Activated CD8-positive, alpha-beta memory T cell treated with anti-CD3 and anti-CD28 coated beads for 24 hours (primary cell): Measurements from ENCODE around the gene KRTAP5-9.
"Not testable (repeated sequence)": the region's sequence is repeated elsewhere in the genome, so short reads cannot be mapped to it uniquely, and the experiment has no call there.

Experiments used
- DNase-seq: peaks from one replicate; pipeline ENCODE4 v3.0.0-alpha.2; 2020

The KRTAP5-9 gene

DNA sequence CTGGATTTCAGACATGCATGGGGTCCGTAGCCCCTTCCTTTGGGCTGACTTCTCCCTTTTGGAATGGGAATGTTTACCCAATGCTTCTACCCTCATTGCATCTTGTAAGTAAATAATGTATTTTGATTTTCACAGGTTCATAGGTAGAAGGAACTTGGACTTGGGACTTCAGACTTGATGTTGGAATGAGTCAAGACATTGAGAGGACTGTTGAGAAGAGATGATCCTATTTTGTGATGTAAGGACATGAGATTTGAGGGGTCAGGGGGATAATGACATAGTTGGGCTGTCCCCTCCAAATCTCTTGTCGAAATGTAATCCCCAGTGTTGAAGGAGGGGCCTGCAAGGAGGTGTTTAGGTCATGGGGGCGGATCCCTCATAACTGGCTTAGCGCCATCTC lies 16.2 kb downstream of the KRTAP5-9 start:
- DNase-seq: no peak

DNA sequence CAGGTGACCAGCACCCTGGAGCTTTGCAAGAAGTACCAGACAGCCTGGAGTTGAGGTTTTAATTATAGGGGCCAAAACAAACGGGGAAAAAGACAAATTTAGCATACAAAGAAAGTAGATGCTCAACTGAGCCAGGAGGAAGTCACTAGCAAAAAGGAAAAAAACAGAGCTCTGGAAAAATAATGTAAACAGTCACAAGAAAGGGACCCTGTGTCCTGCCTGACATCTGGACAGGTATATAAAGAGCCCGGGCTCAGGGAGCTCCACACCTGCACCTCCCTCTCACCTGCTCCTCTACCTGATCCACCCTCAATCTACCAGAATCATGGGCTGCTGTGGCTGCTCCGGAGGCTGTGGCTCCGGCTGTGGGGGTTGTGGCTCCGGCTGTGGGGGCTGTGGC lies 17.0 kb downstream of the KRTAP5-9 start, which contains the start of gene KRTAP5-10:
Gene KRTAP5-10, plus strand, starts transcription at position 301 of the 400 bp plus-strand sequence. Its CDS starts 25 bp downstream, at position 326.
- DNase-seq: no peak

DNA sequence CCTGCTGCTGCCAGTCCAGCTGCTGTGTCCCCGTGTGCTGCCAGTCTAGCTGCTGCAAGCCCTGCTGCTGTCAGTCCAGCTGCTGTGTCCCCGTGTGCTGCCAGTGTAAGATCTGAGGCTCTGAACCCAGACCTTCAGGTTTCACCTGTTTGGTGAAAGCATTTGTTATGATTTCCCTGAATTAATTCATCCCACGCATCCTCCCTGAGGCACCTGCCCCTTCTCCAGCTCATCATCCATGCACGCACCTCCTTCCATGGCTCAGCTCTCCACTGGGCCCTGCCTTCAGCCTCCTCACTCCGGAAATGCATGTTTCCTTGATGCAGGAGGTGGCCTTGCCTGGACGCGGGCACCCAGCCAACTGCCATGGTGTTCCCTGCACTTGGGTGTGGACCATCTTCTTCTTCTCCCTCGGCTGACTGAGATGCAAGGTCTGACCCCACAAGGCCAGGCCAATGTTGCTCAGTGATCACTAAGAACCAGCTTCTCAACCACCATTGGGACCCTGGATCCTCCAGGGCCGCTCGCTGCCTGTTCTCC lies 17.9 kb downstream of the KRTAP5-9 start:
- no peak for DNase-seq

DNA sequence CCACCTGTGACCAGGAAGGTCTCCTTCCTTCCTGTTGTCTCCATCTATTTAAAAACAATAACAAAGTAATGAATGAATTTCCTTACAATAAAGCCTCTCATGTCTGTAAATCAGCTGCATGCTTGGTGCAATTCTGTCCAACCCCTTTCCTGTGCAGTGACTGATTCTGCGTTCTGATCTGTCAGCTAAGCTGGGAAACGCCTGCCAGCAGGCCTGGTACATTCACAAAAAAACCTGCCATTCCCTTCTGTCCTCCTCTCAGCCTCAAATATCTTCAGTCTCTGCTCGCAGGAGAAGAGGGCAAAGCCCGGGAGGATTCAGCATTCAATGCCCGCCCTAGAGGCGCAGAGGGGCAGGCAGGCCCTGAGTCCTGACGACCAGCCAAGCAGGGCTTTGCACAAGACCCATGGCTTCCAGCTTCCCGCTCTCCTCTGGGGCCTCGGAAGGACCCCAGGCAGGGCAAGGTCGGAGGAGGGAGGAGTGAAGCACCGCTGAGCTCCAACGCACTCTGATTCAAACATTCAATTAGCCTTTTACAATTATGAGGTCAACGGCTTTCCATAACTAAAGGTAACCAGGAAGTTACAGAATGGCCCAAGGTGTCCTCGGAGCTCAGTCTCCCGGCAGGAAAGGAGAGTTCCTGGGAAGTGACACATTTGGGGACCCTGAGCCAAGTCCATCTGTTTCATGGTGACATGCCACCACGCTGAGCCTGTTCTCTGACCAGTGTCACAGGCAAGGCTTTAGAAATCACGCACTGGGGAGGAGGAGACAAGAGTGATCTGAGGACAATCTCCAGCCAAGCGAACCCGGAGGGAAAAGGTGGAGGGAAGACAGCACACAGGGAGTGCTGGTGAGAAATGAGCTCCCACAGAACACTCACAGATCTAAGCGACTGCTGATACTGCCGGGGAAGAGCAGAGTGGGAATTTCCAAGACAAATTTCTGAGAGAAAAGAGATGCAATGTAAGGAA lies 18.7 kb downstream of the KRTAP5-9 start:
- DNase-seq: not testable (repeated sequence)

DNA sequence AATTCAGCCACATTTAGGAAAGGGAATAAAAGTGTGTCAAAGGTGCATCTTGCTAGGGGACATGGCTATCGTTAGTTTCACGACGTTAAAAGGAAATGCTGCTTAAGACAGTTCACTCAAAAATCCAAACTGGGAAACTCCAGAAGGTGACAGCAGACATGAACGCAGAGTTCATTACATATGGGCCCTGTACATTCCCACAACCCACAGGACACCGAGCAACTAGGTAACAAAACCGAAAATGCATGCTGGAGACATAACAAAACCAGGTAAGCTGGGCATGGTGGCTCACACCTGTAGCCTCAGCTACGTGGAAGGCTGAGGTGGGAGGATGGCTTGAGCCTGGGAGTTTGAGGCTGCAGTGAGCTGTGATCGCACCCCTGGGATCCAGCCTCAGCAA lies 19.4 kb downstream of the KRTAP5-9 start:
- not testable (repeated sequence) for DNase-seq

DNA sequence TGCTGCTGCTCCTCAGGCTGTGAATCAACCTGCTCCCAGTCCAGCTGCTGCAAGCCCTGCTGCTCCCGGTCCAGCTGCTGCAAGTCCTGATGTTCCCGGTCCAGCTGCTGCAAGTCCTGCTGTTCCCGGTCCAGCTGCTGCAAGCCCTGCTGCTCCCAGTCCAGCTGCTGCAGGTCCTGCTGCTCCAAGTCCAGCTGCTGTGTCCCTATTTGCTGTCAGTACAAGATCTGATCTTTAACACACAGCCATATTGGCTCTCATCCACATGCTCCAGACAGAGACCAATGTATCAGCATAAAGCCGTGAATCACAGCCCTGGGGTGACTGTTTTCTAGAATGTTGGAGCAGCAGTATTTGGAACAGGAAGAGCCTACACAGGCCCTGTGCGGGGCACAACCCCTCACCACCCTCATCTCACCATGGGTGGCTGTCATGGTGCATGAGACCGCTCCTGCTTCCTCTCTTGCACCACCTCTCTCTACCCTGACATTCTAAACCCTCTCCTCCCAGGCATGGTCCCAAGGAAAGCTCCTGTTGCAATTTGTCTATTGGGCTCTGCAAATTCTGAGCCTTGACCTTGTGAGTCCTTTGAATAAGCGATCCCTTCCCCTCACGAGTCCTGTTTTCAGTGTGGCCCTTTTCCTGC lies 20.6 kb downstream of the KRTAP5-9 start:
- DNase-seq: no peak

DNA sequence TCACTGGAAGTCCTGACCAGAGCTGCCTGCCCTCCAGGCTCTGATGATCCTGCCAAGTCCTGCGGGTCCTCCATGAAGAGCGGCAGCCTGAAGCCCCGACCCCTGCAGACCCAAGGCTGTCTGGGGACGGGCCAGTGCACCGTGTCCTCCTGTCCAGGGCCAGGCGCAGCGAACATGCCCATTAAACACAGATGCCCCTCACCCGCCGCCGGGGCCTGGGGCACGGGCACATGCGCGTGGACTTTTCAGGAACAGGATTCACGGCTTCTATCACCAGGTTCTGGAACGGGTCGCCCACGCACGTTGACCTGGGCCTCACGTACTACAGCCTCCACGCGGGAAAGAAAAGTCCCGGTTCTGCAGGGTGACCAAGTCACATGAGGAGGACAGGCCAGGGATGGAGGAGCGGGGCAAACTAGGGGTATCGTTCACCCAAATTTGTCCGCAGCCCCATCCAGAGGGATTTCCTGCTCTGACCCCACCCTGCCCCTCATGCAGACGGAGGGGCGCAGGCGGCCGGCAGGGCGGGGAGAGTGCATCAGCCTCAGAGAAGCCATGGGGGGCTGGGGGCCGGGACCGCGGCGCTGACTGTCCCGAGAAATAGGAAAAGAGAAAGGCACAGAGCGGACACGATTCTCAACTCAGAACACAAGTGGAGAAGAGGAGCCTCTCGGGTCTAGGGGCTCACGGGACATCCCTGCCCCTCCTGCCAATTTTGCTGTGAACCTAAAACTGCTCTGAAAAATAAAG lies 23.1 kb downstream of the KRTAP5-9 start:
- not testable (repeated sequence) for DNase-seq

DNA sequence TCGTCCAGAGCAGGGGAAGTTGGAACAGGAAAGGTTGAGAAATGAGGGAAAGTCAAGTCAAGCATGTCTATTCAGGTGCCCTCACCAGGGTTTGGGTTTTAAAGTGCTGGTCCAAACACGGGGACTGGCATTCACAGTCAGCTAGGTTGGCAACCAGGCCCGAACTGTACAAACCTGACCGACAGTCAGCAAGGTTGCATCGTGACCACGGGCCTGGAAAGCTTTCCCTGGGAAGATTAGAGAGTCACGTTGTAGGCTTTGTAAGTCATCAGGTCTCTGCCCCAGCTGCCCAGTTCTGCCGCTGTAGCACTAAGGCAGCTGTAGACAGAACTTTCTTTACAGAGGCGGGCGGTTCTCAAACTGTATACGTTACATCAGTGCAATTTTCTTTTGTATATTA lies 24.6 kb downstream of the KRTAP5-9 start:
- no peak for DNase-seq

DNA sequence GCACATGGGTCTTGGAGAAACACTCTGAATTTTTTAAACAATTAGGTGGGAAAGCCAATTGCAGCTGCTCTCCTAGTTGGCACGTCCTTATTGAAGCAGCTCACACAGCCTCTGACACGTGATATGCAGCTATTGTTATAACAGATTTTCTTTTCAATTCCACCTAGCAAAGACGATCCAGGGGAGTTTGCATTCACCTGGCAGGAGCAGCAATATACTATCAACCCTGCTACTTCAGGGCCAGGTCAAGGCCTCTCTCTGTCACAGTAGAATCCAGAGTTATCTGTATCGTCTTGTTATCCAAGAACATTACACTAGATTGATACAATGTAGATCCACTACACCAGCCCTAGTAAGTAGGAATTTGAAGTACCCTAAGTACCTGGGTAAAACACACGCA lies 26.2 kb downstream of the KRTAP5-9 start:
- no peak for DNase-seq

DNA sequence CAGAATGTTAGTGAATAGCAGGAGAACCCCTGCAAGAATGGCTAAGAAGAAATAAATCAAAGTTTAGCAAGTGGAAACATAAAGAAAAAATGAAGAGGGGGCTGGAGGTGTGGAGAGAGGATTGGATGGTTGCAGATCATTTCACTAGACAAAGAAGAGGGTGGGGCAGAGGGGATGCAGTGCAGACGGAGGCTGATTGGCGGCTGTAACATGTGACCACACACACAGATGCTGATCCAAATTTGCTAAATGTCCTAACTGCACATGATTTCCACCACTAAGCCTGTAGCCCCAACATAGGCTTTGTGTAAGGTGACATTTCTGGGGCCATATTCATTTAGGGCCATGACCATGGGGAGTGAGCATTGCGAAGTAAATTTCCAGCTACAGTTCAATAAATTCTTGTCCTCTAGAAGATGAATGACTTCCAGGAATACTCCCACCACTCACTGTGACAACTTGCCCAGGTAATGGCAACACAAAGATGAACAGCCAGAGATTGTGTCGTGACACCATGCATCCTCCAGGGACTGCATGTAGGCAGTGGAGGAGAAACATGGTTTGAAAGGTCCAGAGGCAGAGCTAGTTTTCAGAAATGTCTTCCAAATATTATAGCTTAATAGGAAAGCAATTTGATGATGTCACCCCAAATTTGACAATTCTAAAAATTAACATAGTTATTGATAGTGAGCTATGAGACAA lies 27.7 kb downstream of the KRTAP5-9 start:
- no peak for DNase-seq

DNA sequence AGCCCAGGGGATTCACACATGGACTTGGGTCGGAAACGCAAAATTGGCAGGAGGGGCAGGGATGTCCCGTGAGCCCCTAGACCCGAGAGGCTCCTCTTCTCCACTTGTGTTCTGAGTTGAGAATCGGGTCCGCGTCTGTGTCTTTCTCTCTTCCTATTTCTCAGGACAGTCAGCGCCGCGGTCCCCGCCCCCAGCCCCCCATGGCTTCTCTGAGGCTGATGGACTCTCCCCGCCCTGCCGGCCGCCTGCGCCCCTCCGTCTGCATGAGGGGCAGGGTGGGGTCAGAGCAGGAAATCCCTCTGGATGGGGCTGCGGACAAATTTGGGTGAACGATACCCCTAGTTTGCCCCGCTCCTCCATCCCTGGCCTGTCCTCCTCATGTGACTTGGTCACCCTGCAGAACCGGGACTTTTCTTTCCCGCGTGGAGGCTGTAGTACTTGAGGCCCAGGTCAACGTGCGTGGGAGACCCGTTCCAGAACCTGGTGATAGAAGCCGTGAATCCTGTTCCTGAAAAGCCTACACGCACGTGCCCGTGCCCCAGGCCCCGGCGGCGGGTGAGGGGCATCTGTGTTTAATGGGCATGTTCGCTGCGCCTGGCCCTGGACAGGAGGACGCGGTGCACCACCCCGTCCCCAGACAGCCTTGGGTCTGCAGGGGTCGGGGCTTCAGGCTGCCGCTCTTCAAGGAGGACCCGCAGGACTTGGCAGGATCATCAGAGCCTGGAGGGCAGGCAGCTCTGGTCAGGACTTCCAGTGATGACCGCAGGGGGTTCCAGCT lies 28.7 kb downstream of the KRTAP5-9 start:
- not testable (repeated sequence) for DNase-seq

DNA sequence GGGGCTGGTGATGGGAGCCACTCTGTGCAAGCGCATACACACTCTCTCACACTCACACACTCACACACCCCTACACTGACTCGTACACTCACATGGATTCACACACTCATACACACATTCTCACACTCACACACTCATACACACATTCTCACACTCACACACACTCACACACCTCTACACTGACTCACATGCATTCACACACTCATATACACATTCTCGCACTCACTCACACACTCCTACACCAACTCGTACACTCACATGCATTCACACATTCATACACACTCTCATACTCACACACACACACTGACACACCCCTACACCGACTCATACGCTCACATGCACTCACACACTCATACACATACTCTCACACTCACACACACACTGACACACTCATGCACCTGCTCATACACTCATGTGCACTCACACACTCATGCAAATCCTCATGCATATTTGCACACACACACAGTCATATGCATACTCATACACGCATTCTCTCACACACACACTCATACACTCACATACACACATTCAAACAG lies 29.3 kb downstream of the KRTAP5-9 start:
- DNase-seq: no peak

DNA sequence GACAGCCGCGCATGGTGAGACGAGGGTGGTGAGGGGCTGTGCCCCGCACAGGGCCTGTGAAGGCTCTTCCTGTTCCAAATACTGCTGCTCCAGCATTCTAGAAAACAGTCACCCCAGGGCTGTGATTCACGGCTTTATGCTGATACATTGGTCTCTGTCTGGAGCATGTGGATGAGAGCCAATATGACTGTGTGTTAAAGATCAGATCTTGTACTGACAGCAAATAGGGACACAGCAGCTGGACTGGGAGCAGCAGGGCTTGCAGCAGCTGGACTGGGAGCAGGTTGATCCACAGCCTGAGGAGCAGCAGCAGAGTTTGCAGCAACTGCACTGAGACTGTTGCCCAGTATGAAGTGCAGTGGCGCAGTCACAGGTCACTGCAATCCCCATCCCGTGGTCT lies 31.3 kb downstream of the KRTAP5-9 start:
- DNase-seq: not testable (repeated sequence)

DNA sequence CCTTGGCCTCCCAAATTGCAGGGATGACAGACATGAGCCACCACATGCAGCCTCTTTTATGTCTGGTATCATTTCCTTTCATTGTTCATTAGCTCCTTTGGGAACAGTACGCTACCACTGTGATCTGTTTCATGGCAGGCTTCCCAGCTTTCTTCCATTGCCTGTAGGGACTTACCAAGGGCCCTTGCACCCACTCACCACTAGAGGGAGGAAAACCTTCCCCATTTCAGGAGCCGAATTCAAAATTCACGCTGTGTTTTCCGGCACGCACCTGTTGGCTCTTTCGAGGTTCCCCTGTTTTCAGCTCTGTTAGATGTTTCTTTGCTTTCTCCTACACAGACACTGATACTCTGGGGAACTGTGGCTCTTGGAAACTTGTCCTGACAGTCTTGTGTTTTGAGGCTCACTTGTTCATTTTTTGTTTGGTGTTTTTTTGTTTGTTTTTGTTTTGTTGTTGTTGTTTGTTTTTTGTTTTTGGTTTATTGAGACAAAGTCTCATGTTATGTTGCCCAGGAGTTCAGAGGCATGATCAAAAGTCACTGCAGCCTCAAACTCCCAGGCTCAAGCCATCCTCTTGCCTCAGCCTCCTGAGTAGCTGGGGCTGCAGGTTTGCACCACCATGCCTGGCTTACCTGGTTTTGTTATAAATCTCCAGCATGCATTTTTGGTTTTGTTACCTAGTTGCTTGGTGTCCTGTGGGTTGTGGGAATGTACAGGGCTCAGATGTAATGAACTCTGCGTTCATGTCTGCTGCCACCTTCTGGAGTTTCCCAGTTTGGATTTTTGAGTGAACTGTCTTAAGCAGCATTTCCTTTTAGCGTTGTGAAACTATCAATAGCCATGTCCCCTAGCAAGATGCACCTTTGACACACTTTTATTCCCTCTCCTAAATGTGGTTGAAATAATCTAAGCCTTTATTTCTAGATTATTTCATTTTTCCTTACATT lies 32.1 kb downstream of the KRTAP5-9 start:
- DNase-seq: no peak

DNA sequence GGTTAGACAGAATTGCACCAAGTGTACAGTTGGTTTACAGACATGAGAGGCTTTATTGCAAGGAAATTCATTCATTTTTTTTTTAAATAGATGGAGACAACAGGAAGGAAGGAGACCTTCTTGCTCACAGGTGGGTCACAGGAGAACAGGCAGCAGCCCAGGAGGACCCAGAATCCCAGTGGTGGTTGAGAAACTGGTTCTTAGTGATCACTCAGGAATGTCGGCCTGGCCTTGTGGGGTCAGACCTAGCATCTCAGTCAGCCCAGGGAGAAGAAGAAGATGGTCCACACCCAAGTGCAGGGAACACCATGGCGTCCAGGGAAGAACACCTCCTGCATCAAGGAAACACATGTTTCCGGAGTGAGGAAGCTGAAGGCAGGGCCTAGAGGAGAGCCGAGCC lies 33.6 kb downstream of the KRTAP5-9 start:
- DNase-seq: no peak

DNA sequence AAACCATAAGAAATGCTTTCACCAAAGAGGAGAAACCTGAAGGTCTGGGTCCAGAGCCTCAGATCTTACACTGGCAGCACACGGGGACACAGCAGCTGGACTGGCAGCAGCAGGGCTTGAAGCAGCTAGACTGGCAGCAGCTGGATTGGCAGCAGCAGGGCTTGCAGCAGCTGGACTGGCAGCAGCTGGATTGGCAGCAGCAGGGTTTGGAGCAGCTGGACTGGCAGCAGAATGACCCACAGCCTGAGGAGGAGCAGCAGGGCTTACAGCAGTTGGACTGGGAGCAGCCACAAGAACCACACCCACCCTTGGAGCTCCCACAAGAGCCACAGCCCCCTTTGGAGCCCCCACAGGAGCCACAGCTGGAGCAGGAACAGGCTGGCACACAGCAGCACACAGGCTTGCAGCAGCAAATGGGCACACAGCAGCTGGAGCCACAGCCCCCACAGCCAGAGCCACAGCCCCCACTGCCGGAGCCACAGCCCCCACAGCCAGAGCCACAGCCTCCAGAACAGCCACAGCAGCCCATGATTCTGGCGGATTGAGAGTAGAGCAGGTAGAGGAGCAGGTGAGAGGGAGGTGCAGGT lies 34.2 kb downstream of the KRTAP5-9 start, which contains the start of gene KRTAP5-11:
Gene KRTAP5-11, minus strand, starts transcription at position 567 of the 587 bp plus-strand sequence. Its CDS starts 38 bp downstream, at position 529.
- DNase-seq: no peak

DNA sequence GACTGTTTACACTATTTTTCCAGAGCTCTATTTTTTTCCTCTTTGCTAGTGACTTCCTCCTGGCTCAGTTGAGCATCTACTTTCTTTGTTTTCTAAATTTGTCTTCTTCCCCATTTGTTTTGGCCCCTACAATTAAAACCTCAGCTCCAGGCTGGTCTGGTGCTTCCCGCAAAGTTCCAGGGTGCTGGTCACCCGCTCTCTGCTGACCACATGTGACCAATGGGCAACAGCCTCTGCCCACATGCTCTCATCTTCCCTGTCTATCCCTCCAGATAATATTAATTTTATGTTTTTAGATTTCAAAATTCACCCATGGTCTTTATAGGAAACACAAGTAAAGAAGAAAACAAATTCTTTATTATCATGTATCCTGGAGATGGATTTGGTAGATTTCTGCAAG lies 34.7 kb downstream of the KRTAP5-9 start:
- DNase-seq: not testable (repeated sequence)

DNA sequence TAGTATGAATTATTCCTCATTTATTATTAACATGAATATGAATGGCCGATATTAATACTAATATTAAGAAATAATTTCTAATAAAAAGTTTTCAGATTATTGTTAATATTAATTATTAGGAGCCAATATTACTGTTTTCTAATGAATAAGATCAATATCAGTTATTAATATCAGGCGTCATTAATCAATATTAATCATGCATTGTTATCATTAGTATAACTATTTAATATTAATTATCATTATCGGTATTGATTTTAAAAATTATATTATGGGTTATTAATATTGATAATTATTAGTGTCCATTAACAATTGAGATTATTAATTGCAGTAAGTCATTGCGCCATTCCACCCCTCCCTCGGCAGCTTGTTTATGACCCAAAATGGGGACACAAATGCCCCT lies 37.5 kb downstream of the KRTAP5-9 start:
- DNase-seq: not testable (repeated sequence)

DNA sequence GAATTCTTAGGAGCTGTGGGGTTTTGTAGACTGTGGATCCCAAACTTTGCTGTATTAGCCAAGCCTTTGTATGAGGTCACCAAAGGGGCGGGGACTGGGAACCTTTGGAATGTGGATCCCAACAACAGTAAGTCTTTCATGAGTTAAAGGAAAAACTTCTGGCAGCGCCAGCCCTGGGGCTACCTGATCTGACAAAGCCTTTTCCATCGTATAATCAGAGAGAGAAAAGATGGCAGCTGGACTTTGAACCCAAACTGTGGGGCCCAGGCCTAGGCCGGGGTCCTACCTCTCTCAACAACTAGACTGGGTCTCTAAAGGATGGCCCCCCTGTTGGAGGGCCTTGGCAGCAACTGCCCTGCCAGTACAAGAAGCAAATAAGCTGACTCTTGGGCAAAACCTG lies 40.1 kb downstream of the KRTAP5-9 start:
- DNase-seq: not testable (repeated sequence)
